ENCODE measurements around the gene TTLL13. TPM values are rescaled to one million over a fixed set of nuclear protein-coding genes. Genes with fewer than 3 reads are reported as not detected.
"Not testable (repeated sequence)": the region's sequence is repeated elsewhere in the genome, so short reads cannot be mapped to it uniquely, and the experiment has no call there.

Gene TTLL13
- total RNA-seq, 2 donors from 2014 or later: 0.15 to 0.46 TPM

- DNase-seq: no peak
- 93% methylated on average over 4 of the region's 5 CpGs; no CpG with 5 or more reads in 1 of the 2 experiments for WGBS, 2 experiments (ENCODE audit: insufficient coverage in 1 of 2, insufficient read length in 1 of 2)
- Mint-ChIP-seq H3K36me3 (ENCODE audit: low read depth) (no peaks in the 10 kb centered on the region), H3K27me3 (ENCODE audit: insufficient read depth) (peaks cover 12% of the 10 kb centered on the region), H3K27ac (no peak overlapping the region), H3K4me3 (no peak overlapping the region), H3K4me1 (peaks cover 2% of the 10 kb centered on the region), H3K9me3 (no peaks in the 10 kb centered on the region)
- no peaks in the 10 kb centered on the region for H3K4me1 ChIP-seq (ENCODE audit: control insufficient read depth, insufficient read depth, low read length)
- H3K4me3 ChIP-seq (ENCODE audit: low read length): no peak overlapping the region
- TF ChIP-seq, protein P1, sequence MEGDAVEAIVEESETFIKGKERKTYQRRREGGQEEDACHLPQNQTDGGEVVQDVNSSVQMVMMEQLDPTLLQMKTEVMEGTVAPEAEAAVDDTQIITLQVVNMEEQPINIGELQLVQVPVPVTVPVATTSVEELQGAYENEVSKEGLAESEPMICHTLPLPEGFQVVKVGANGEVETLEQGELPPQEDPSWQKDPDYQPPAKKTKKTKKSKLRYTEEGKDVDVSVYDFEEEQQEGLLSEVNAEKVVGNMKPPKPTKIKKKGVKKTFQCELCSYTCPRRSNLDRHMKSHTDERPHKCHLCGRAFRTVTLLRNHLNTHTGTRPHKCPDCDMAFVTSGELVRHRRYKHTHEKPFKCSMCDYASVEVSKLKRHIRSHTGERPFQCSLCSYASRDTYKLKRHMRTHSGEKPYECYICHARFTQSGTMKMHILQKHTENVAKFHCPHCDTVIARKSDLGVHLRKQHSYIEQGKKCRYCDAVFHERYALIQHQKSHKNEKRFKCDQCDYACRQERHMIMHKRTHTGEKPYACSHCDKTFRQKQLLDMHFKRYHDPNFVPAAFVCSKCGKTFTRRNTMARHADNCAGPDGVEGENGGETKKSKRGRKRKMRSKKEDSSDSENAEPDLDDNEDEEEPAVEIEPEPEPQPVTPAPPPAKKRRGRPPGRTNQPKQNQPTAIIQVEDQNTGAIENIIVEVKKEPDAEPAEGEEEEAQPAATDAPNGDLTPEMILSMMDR (conservative IDR thresholded peaks at IDR 0.05): no peak
- H3K9me3 ChIP-seq (ENCODE audit: control insufficient read depth, low read length): no peaks in the 10 kb centered on the region
- H3K9ac ChIP-seq (ENCODE audit: extremely low read depth, low read length, poor library complexity, severe bottlenecking): no peak overlapping the region
- H3K27ac ChIP-seq (ENCODE audit: low read depth, low read length): no peak overlapping the region
- no peaks in the 10 kb centered on the region for H3K36me3 ChIP-seq (ENCODE audit: control insufficient read depth, insufficient read depth, low read length)
- H3K27me3 ChIP-seq (ENCODE audit: control insufficient read depth, insufficient read depth, low read length, poor library complexity, severe bottlenecking): no peaks in the 10 kb centered on the region
Observed at GRCh38 chr15:90259524-90259923, 10.2 kb downstream of the TTLL13 start.

DNA sequence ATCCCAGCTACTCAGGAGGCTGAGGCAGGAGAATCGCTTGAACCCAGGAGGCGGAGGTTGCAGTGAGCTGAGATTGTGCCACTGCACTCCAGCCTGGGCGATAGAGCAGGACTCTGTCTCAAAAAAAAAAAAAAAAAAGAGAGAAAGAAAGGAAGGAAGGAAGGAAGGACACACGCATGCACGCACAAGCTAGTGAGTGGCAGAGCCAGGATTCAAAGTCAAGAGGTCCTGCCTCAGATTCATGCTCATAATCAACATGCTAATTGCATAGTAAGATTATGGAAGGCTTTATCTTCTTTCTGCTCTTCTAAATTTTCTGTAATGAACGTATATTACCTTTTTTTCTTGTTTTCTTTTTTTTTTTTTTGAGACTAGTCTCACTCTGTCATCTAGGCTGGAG lies 11.4 kb downstream of the TTLL13 start:
- not testable (repeated sequence) for H3K27me3 ChIP-seq (ENCODE audit: control insufficient read depth, insufficient read depth, low read length, poor library complexity, severe bottlenecking); H3K36me3 Mint-ChIP-seq (ENCODE audit: low read depth); H3K4me1 Mint-ChIP-seq; H3K4me1 ChIP-seq (ENCODE audit: control insufficient read depth, insufficient read depth, low read length); H3K27ac Mint-ChIP-seq; H3K27me3 Mint-ChIP-seq (ENCODE audit: insufficient read depth); H3K9me3 Mint-ChIP-seq; H3K9me3 ChIP-seq (ENCODE audit: control insufficient read depth, low read length); H3K36me3 ChIP-seq (ENCODE audit: control insufficient read depth, insufficient read depth, low read length); H3K27ac ChIP-seq (ENCODE audit: low read depth, low read length); DNase-seq; H3K4me3 ChIP-seq (ENCODE audit: low read length); H3K9ac ChIP-seq (ENCODE audit: extremely low read depth, low read length, poor library complexity, severe bottlenecking); H3K4me3 Mint-ChIP-seq
- WGBS, 2 experiments (ENCODE audit: insufficient coverage in 1 of 2, insufficient read length in 1 of 2): 81 to 90% methylated on average over 3 to 5 of the region's 6 CpGs

DNA sequence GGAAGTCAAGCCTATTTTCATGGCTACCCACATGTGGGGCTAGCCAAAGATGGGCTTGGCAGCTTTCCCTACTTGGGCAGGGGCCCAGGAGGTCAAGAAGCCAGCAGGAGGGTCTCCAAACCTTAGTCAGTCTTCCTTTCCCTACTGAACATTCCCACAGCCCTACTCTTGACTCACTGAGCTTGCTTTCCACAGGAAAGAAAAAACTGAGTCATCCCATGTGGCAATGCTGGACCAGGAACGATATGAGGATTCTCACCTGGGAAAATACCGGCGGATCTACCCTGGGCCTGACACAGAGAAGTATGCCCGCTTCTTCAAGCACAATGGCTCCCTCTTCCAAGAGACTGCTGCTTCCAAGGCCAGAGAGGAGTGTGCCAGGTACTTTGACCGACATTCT lies 12.5 kb downstream of the TTLL13 start:
- Mint-ChIP-seq H3K4me1 (peaks cover 8% of the 10 kb centered on the region), H3K27me3 (ENCODE audit: insufficient read depth) (peaks cover 4% of the 10 kb centered on the region), H3K9me3 (no peaks in the 10 kb centered on the region), H3K4me3 (no peak overlapping the region), H3K27ac (no peak overlapping the region), H3K36me3 (ENCODE audit: low read depth) (peaks cover 4% of the 10 kb centered on the region)
- 87 to 92% methylated on average over 5 of the region's 5 CpGs for WGBS, 2 experiments (ENCODE audit: insufficient coverage in 1 of 2, insufficient read length in 1 of 2)
- Histone ChIP-seq H3K9me3 (ENCODE audit: control insufficient read depth, low read length) (no peaks in the 10 kb centered on the region), H3K4me1 (ENCODE audit: control insufficient read depth, insufficient read depth, low read length) (no peaks in the 10 kb centered on the region), H3K36me3 (ENCODE audit: control insufficient read depth, insufficient read depth, low read length) (peaks cover under 1% of the 10 kb centered on the region), H3K27me3 (ENCODE audit: control insufficient read depth, insufficient read depth, low read length, poor library complexity, severe bottlenecking) (no peaks in the 10 kb centered on the region), H3K4me3 (ENCODE audit: low read length) (no peak overlapping the region), H3K9ac (ENCODE audit: extremely low read depth, low read length, poor library complexity, severe bottlenecking) (no peak overlapping the region), H3K27ac (ENCODE audit: low read depth, low read length) (no peak overlapping the region)
- TF ChIP-seq, protein P1 (conservative IDR thresholded peaks at IDR 0.05): no peak
- no peak for DNase-seq

- H3K36me3 ChIP-seq (ENCODE audit: control insufficient read depth, insufficient read depth, low read length): peaks cover 7% of the 10 kb centered on the region
- WGBS, 2 experiments (ENCODE audit: insufficient coverage in 1 of 2, insufficient read length in 1 of 2): 85 to 93% methylated on average over 5 of the region's 5 CpGs
- Mint-ChIP-seq H3K27ac (no peak overlapping the region), H3K9me3 (no peaks in the 10 kb centered on the region), H3K4me1 (peaks cover 9% of the 10 kb centered on the region), H3K27me3 (ENCODE audit: insufficient read depth) (peaks cover 1% of the 10 kb centered on the region), H3K36me3 (ENCODE audit: low read depth) (peaks cover 10% of the 10 kb centered on the region), H3K4me3 (no peak overlapping the region)
- H3K4me1 ChIP-seq (ENCODE audit: control insufficient read depth, insufficient read depth, low read length): no peaks in the 10 kb centered on the region
- H3K9ac ChIP-seq (ENCODE audit: extremely low read depth, low read length, poor library complexity, severe bottlenecking): no peak overlapping the region
- H3K9me3 ChIP-seq (ENCODE audit: control insufficient read depth, low read length): no peaks in the 10 kb centered on the region
- H3K4me3 ChIP-seq (ENCODE audit: low read length): no peak overlapping the region
- H3K27ac ChIP-seq (ENCODE audit: low read depth, low read length): no peak overlapping the region
- no peaks in the 10 kb centered on the region for H3K27me3 ChIP-seq (ENCODE audit: control insufficient read depth, insufficient read depth, low read length, poor library complexity, severe bottlenecking)
- TF ChIP-seq, protein P1 (conservative IDR thresholded peaks at IDR 0.05): no peak
- DNase-seq: no peak
Observed at GRCh38 chr15:90262426-90262825, 13.1 kb downstream of the TTLL13 start.

Measured in endodermal cell (in vitro differentiated cells).